ENCODE measurements around the gene PTPRN2. TPM values are rescaled to one million over a fixed set of nuclear protein-coding genes. Genes with fewer than 3 reads are reported as not detected.

Gene PTPRN2
- total and polyA plus RNA-seq, 2 of the 8 experiments (the other 6 are each of a cell fraction or from before 2014, with no cell fraction given) = 2.6 to 4.5 TPM

- no peak overlapping the region for H3K14ac ChIP-seq (ENCODE audit: insufficient read length)
- ChIA-PET POLR2A (ENCODE audit: partially characterized antibody) (interaction anchor here (0.8 kb wide), 1 partner anchor 128 kb away, joined by 3 read pairs; no protein-coding TSS in a partner anchor), CTCF (ENCODE audit: partially characterized antibody) (no interaction called here)
- H4K91ac ChIP-seq (replicated peaks; ENCODE audit: insufficient read length, low read length) = no peak overlapping the region
- H4K20me1 ChIP-seq (replicated peaks in 1 of 2; ENCODE audit: control insufficient read depth in 1 of 2, insufficient read depth in 2 of 2, low read length in 2 of 2) = peaks cover 0 to 2% of the 10 kb centered on the region in 2 experiments
- H2AK5ac ChIP-seq (ENCODE audit: low read depth, low read length) = no peak overlapping the region
- H3K4me1 ChIP-seq (replicated peaks in 1 of 4; ENCODE audit: control insufficient read depth in 3 of 4, insufficient read depth in 4 of 4, low read length in 3 of 4) = peaks cover 0 to 9% (median 4%) of the 10 kb centered on the region in 4 experiments; a peak in 3 of 7 replicates
- no peaks in the 10 kb centered on the region for H3K79me2 ChIP-seq (ENCODE audit: control insufficient read depth in 1 of 2, insufficient read depth in 2 of 2, low read length in 2 of 2)
- H3K36me3 ChIP-seq (ENCODE audit: control insufficient read depth in 2 of 4, insufficient read depth in 4 of 4, low read length in 3 of 4) = no peaks in the 10 kb centered on the region
- DNase-seq (ENCODE audit: low read depth in 1 of 2, low spot score in 2 of 2) (no peak), FAIRE-seq (no peak)
- H4K5ac ChIP-seq (ENCODE audit: insufficient read length, low read depth, low read length) = no peak overlapping the region
- no peak overlapping the region for H2BK5ac ChIP-seq (ENCODE audit: low read depth, low read length)
- H3K4me3 ChIP-seq (ENCODE audit: extremely low read depth in 1 of 4, insufficient read depth in 2 of 4, low read depth in 3 of 4, low read length in 4 of 4) = no peak overlapping the region
- H2AFZ ChIP-seq (ENCODE audit: low read length) = no peak overlapping the region
- no peak overlapping the region for H3K4me2 ChIP-seq (ENCODE audit: insufficient read depth in 1 of 2, low read depth in 2 of 2, low read length in 2 of 2)
- WGBS, 2 experiments (ENCODE audit: extremely low coverage in 1 of 2, insufficient coverage in 1 of 2, insufficient read length in 1 of 2, insufficient replicate concordance in 2 of 2, low coverage in 1 of 2, low lambda C conversion rate in 2 of 2, missing lambda C conversion rate in 1 of 2) = 86% methylated on average over 14 of the region's 15 CpGs; no CpG with 5 or more reads in 1 of the 2 experiments
- H3K18ac ChIP-seq (ENCODE audit: extremely low read depth, low read length) = no peak overlapping the region
- H2BK15ac ChIP-seq (ENCODE audit: low read length) = no peak overlapping the region
- H3K9ac ChIP-seq (replicated peaks in 1 of 4; ENCODE audit: extremely low read depth in 1 of 4, low read depth in 3 of 4, low read length in 3 of 4) = no peak overlapping the region
- no peak overlapping the region for H4K8ac ChIP-seq (ENCODE audit: extremely low read depth, insufficient read depth, low read length)
- no peak overlapping the region for H3K4ac ChIP-seq (replicated peaks; ENCODE audit: insufficient read length, low read depth, low read length)
- H3K27ac ChIP-seq (ENCODE audit: low read depth, low read length) = no peak overlapping the region
- peaks cover 4 to 13% of the 10 kb centered on the region in 2 experiments; a peak in 2 of 4 replicates for H3K9me3 ChIP-seq (ENCODE audit: insufficient read depth in 2 of 2, low read depth in 1 of 2, low read length in 1 of 2)
- no peaks in the 10 kb centered on the region; the same call in 1 of the 2 replicates for H3K23me2 ChIP-seq (ENCODE audit: low read depth, low read length)
- H2BK12ac ChIP-seq (ENCODE audit: low read depth, low read length) = no peak overlapping the region
- TF ChIP-seq KDM4A (IDR thresholded peaks at IDR 0.05; ENCODE audit: low read depth, low read length, severe bottlenecking) (no peak), NANOG (IDR thresholded peaks at IDR 0.05; ENCODE audit: insufficient read depth, low read depth, low read length, poor library complexity, severe bottlenecking) (no peak), GTF2F1 (IDR thresholded peaks at IDR 0.05; ENCODE audit: borderline replicate concordance, low read depth, low read length) (no peak), SIX5 (IDR thresholded peaks at IDR 0.05; ENCODE audit: low read depth, low read length) (no peak), GABPA (IDR thresholded peaks at IDR 0.05; ENCODE audit: borderline replicate concordance, insufficient read depth, low read length) (no peak), SP2 (IDR thresholded peaks at IDR 0.05; ENCODE audit: low read length) (no peak), ATF3 (IDR thresholded peaks at IDR 0.05; ENCODE audit: insufficient read depth, low read depth, low read length) (no peak), TAF1 (IDR thresholded peaks at IDR 0.05; ENCODE audit: low read depth, low read length) (no peak)
- H3K23ac ChIP-seq (ENCODE audit: insufficient read length) = no peak overlapping the region
- H3K27me3 ChIP-seq (replicated peaks in 1 of 4; ENCODE audit: control insufficient read depth in 3 of 4, extremely low read depth in 1 of 4, insufficient read depth in 3 of 4, low read length in 3 of 4) = peaks cover 0 to 2% (median 0%) of the 10 kb centered on the region in 4 experiments; a peak in 2 of 7 replicates
- no peak overlapping the region for H2BK20ac ChIP-seq (ENCODE audit: low read length)
- no peak overlapping the region for H2BK120ac ChIP-seq (replicated peaks; ENCODE audit: low read depth, low read length)
- H3K56ac ChIP-seq (replicated peaks; ENCODE audit: insufficient read length, low read depth, low read length) = no peak overlapping the region
- no peaks in the 10 kb centered on the region for H3K79me1 ChIP-seq (ENCODE audit: low read depth, low read length)
Observed at GRCh38 chr7:157565981-157566630, 1021.5 kb downstream of the PTPRN2 start.

Measured in H1 (cell line).